NB4 (cell line): ENCODE data around the gene CABLES1.

ENCODE experiments used
- MYC ChIP-seq: IDR thresholded peaks from 2 replicates; pipeline ENCODE4 v1.6.1; 2011; ENCODE audit warnings: low read depth, low read length
- POLR2A ChIP-seq: IDR thresholded peaks from 2 replicates; pipeline ENCODE4 v1.6.1; 2011; ENCODE audit warnings: mild to moderate bottlenecking; ENCODE audit not compliant: insufficient read length; ENCODE audit errors: extremely low read depth
- TF ChIP-seq, protein P1 (sequence below): IDR thresholded peaks from one replicate; pipeline ENCODE4 v1.5.1; 2012; ENCODE audit warnings: low read depth, low read length

- TF ChIP-seq, protein P1, sequence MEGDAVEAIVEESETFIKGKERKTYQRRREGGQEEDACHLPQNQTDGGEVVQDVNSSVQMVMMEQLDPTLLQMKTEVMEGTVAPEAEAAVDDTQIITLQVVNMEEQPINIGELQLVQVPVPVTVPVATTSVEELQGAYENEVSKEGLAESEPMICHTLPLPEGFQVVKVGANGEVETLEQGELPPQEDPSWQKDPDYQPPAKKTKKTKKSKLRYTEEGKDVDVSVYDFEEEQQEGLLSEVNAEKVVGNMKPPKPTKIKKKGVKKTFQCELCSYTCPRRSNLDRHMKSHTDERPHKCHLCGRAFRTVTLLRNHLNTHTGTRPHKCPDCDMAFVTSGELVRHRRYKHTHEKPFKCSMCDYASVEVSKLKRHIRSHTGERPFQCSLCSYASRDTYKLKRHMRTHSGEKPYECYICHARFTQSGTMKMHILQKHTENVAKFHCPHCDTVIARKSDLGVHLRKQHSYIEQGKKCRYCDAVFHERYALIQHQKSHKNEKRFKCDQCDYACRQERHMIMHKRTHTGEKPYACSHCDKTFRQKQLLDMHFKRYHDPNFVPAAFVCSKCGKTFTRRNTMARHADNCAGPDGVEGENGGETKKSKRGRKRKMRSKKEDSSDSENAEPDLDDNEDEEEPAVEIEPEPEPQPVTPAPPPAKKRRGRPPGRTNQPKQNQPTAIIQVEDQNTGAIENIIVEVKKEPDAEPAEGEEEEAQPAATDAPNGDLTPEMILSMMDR = no peak
- no peak for TF ChIP-seq MYC
- TF ChIP-seq POLR2A = no peak
Observed at GRCh38 chr18:23268641-23269040, 133.4 kb downstream of the CABLES1 start.
